Lower lobe of right lung (tissue), 2 donors: ENCODE data around the gene OST4. TPM values are rescaled to one million over a fixed set of nuclear protein-coding genes. Genes with fewer than 3 reads are reported as not detected.
"Not testable (repeated sequence)": the region's sequence is repeated elsewhere in the genome, so short reads cannot be mapped to it uniquely, and the experiment has no call there.

Source experiments
- ATAC-seq, 2 donors: fragments of 200-7000 bp; cut with Tn5 transposase; one replicate each; pipeline ENCODE4 v1.9.1; 2020 to 2022; ENCODE audit warnings: mild to moderate bottlenecking in 2 of 2, moderate library complexity in 2 of 2
- DNase-seq: peaks from one replicate; pipeline ENCODE4 v3.0.0-alpha.2; 2020
- H3K27ac ChIP-seq: fragments of 200-600 bp; one replicate; pipeline ENCODE4 v1.8.0; 2022
- H3K27me3 ChIP-seq: fragments of 200-600 bp; one replicate; pipeline ENCODE4 v1.8.0; 2022; ENCODE audit warnings: low read depth
- H3K36me3 ChIP-seq: fragments of 200-600 bp; one replicate; pipeline ENCODE4 v1.8.0; 2022; ENCODE audit warnings: mild to moderate bottlenecking
- H3K4me1 ChIP-seq: fragments of 200-600 bp; one replicate; pipeline ENCODE4 v1.8.0; 2022
- H3K4me3 ChIP-seq: fragments of 200-600 bp; one replicate; pipeline ENCODE4 v1.8.0; 2022; ENCODE audit warnings: mild to moderate bottlenecking
- H3K9me3 ChIP-seq: fragments of 200-600 bp; one replicate; pipeline ENCODE4 v1.8.0; 2022
- intact Hi-C: fragments of 100-400 bp; cut with DNase I; formaldehyde crosslinking; loops from one replicate; pipeline ENCODE4 v1.11.0; 2022
- long read RNA-seq: library from polyadenylated mRNA; unstranded; transcript quantifications from one replicate; pipeline ENCODE4 v2.0.0, GENCODE V29; 2021
- total RNA-seq: library from RNA; stranded (reverse); fragmentation: NEBNext Ultra II Directional; extraction: Animal tissue kit (Norgen Biotek cat#: 25700); gene quantifications from one replicate; pipeline ENCODE4 v1.2.1, GENCODE V29; 2021
- TF ChIP-seq, protein P1 (sequence below): fragments of 200-600 bp; IDR thresholded peaks from one replicate; pipeline ENCODE4 v1.8.0; 2022; ENCODE audit warnings: antibody characterized with exemption, mild to moderate bottlenecking
- donor health status: DM: no; HTN: yes; CAD: no; lungs with severe emphysema.

OST4 gene
- 243 TPM for total RNA-seq
- long read RNA-seq, transcript OST4-203 (3 exons, 561 nt): major isoform, 124 of 129 reads
- long read RNA-seq, partial matches to known transcripts: 0 of 129 reads
- long read RNA-seq, other reads (novel, unspliced or antisense): 1 of 129 reads

DNA sequence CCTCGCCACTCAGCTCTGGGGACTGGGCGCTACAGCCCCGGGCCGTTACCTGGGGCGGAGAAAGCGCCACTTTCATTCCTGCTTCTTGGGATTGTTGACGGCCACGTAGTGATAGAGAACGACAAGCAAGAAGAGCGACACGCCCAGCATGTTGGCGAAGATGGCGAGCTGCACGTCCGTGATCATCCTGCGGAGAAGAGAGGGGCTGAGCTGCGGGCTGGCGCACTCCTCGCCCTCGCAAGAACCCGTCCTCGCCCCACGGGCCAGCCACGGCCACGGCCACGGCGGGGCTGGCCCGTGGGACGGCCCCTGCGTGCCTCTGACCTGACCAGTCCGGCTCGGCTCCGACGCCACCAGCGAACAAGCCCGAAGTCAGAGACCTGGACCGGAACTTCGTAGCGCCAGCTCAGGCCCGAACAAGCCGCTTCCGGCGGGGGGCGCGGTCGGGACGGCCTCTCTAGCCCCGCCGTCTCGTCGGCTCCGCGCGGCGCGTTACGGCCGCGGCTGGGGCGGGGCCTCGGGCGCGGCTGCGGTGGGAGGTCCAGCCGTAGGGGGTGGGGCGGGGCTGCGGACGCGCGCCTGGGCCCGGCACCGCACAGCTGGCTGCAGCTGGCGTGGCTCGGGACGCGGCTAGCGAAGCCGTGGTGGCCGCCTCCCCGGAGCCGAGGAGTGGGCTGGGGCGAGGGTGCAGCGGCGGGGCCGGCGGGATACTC lies at the start of gene OST4:
Gene OST4, minus strand, starts transcription at position 378 of the 713 bp plus-strand sequence.
- intact Hi-C loops: no loop called here
- Histone ChIP-seq H3K4me3 (peak within 1 kb of the TSS; percentile 97), H3K4me1 (peaks cover 69% of the 10 kb centered on the region)

DNA sequence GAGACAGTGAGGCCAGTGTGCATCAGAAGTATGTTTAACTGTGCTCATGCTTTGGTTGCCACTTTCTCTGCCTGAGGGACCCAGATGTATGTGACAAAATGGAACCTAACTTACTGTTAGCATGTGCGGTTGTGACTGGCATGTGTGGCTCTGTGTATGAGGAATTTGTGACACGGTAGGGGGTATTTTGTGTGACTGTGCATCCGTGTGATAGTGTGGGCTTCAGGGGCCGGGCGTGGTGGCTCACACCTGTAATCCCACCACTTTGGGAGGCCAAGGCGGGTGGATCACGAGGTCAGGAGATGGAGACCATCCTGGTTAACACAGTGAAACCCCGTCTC lies 47.8 kb upstream of the OST4 start:
- Histone ChIP-seq H3K4me1 (peaks cover 15% of the 10 kb centered on the region), H3K27me3 (peaks cover 16% of the 10 kb centered on the region), H3K4me3 (peak overlapping the region; percentile 40)
- DNase-seq, intact Hi-C loops, H3K36me3 ChIP-seq, H3K9me3 ChIP-seq, ATAC-seq, H3K27ac ChIP-seq: not testable (repeated sequence)

More for the DNA sequence above, at the start of gene OST4:
- peaks cover 30% of the 10 kb centered on the region for H3K36me3 ChIP-seq
- H3K27me3 ChIP-seq: no peaks in the 10 kb centered on the region
- H3K9me3 ChIP-seq: no peaks in the 10 kb centered on the region
- TF ChIP-seq, protein P1, sequence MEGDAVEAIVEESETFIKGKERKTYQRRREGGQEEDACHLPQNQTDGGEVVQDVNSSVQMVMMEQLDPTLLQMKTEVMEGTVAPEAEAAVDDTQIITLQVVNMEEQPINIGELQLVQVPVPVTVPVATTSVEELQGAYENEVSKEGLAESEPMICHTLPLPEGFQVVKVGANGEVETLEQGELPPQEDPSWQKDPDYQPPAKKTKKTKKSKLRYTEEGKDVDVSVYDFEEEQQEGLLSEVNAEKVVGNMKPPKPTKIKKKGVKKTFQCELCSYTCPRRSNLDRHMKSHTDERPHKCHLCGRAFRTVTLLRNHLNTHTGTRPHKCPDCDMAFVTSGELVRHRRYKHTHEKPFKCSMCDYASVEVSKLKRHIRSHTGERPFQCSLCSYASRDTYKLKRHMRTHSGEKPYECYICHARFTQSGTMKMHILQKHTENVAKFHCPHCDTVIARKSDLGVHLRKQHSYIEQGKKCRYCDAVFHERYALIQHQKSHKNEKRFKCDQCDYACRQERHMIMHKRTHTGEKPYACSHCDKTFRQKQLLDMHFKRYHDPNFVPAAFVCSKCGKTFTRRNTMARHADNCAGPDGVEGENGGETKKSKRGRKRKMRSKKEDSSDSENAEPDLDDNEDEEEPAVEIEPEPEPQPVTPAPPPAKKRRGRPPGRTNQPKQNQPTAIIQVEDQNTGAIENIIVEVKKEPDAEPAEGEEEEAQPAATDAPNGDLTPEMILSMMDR: no peak
- DNase-seq: peak; percentile 96
- peak; percentile 98 for ATAC-seq
- peak within 1 kb of the TSS; percentile 91 for H3K27ac ChIP-seq

DNA sequence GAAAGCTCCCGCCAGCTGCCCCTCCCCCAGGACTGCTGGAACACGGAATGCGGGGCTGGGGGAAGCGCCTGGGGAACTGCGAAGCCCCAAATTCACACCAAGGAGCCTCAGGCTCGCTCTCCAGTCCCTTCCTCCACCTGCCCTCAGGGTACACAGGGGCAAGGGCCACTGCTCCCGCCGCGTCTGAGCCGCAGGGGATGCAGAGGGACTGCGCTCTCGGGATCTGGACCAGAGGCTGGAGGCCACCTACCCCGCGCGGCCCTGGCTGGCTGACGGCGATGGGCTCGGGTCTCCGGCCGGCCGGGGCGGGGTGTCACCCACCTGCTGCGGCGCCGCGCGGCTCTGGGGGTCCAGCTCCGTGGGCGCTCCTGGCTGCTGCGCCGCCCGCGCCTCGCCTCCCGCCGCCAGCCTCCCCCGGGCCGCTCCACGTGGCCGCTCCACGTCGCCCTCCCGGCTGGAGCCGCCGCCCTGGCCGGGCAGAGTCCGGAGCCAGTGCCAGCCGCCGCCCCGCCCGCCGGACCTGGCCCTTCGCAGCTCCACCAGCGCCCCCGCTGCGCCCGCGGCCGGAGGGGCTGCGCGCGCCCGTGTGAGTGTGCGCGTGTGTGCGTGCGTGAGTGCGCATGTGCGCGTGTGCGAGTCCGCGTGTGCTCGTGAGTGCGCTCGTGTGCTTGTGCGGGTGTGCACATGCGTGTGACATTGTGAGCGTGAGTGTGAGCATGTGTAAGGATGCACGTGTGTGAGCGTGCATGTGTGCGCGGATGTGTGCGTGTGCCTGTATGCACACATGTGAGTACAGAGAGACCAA lies 47.3 kb upstream of the OST4 start, which contains the start of gene CGREF1:
Gene CGREF1, minus strand, starts transcription at position 604 of the 805 bp plus-strand sequence. CDS start 14,762 bp downstream, outside the sequence.
- no peak for DNase-seq
- intact Hi-C loops: no loop called here
- Histone ChIP-seq H3K4me1 (peaks cover 15% of the 10 kb centered on the region), H3K9me3 (no peaks in the 10 kb centered on the region), H3K27me3 (peaks cover 16% of the 10 kb centered on the region), H3K36me3 (no peaks in the 10 kb centered on the region), H3K27ac (no peak within 1 kb of the TSS), H3K4me3 (peak within 1 kb of the TSS; percentile 40)
- TF ChIP-seq, protein P1: no peak
- no peak for ATAC-seq

DNA sequence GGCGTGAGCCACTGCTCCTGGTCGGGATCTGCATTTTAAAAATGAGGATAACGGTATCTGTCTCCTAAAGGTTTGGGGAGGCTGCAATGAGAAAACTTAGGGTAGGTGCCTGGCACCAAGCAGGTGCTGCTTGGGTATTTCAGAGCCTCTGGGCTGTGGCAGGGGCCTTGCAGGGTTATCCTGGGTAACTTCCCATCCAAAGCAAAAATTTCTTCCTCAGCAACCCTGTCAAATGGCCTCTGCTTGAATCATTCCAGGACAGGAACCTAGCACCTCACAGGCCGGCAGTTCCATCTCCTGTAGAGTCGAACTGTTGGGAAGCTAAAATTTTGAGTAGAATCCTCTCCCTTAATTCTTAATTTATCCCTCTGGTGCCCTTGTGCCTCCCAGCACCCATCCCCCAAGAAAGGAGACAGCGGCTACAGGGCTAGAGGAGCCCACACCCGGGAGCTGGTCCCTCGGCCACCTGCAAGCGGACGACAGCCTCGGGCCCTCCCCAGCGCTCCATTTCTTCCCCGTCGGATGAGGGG lies 46.6 kb upstream of the OST4 start:
- Histone ChIP-seq H3K36me3 (no peaks in the 10 kb centered on the region), H3K27me3 (peaks cover 16% of the 10 kb centered on the region), H3K4me3 (peak overlapping the region; percentile 40), H3K4me1 (peaks cover 13% of the 10 kb centered on the region), H3K27ac (no peak overlapping the region), H3K9me3 (no peaks in the 10 kb centered on the region)
- ATAC-seq: no peak
- TF ChIP-seq, protein P1: no peak
- no peak for DNase-seq
- intact Hi-C loops: no loop called here

DNA sequence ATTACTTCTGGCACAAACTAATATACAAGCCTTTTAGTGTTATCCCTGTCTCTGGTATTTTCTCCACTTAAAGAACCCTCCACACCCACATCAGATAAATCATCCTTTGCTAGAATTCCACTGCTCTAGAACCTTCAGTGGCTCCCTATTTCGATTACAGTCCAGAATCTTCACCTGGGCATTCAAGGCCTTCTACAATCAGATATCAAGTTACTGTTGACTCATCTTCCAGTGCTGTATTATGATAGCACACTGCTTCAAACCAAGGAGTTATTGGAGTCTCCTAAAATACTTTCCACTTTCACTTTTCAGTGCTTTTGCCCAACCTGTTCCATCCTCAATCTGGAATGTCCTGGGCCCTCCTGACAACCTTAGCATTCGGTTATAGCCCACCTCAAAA lies 44.1 kb upstream of the OST4 start:
- peaks cover 16% of the 10 kb centered on the region for H3K27me3 ChIP-seq
- ATAC-seq (no peak), DNase-seq (no peak)
- no peaks in the 10 kb centered on the region for H3K9me3 ChIP-seq
- H3K4me3 ChIP-seq: no peak overlapping the region
- H3K4me1 ChIP-seq: peaks cover 9% of the 10 kb centered on the region
- TF ChIP-seq, protein P1: no peak
- no peaks in the 10 kb centered on the region for H3K36me3 ChIP-seq
- H3K27ac ChIP-seq: no peak overlapping the region
- intact Hi-C loops: no loop called here

DNA sequence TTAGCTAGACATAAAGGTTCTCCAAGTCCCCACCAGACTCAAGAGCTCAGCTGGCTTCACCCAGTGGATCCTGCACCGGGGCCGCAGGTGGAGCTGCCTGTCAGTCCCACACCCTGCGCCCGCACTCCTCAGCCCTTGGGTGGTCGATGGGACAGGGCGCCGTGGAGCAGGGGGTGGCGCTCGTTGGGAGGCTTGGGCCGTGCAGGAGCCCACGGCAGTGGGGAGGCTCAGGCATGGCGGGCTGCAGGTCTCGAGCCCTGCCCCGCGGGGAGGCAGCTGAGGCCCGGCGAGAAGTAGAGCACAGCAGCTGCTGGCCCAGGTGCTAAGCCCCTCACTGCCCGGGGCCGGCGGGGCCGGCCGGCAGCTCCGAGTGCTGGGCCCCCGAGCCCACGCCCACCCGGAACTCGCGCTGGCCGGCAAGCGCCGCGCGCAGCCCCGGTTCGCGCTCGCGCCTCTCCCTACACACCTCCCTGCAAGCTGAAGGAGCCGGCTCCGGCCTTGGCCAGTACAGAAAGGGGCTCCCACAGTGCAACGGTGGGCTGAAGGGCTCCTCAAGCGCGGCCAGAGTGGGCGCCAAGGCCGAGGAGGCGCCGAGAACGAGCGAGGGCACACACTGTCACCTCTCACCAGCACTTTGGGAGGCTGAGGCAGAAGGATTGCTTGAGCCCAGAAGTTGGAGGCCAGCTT lies 40.1 kb upstream of the OST4 start:
- H3K9me3 ChIP-seq, H3K27ac ChIP-seq, H3K4me1 ChIP-seq, ATAC-seq, intact Hi-C loops, H3K27me3 ChIP-seq, DNase-seq, H3K4me3 ChIP-seq, H3K36me3 ChIP-seq: not testable (repeated sequence)

DNA sequence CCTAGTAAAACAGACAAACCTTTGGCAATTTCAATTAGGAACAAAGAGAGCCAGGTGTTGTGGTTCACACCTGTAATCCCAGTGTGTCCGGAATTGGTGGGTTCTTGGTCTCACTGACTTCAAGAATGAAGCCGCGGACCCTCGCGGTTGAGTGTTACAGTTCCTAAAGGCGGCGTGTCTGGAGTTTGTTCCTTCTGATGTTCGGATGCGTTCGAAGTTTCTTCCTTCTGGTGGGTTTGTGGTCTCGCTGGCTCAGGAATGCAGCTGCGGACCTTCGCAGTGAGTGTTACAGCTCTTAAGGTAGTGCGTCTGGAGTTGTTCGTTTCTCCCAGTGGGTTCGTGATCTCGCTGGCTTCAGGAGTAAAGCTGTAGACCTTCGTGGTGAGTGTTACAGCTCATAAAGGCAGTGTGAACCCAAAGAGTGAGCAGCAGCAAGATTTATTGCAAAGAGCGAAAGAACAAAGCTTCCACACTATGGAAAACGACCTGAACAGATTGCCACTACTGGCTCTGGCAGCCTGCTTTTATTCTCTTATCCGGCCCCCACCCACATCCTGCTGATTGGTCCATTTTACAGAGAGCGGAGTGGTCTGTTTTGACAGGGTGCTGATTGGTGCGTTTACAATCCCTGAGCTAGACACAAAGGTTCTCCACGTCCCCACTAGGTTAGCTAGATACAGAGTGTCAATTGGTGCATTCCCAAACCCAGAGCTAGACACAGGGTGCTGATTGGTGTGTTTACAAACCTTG lies 39.3 kb upstream of the OST4 start:
- intact Hi-C loops, H3K4me1 ChIP-seq, H3K27ac ChIP-seq, ATAC-seq, H3K9me3 ChIP-seq, DNase-seq, H3K4me3 ChIP-seq, H3K27me3 ChIP-seq, H3K36me3 ChIP-seq: not testable (repeated sequence)
